Suppressor macrophage treated with lipopolysaccharide for 4 hours (primary cell): Measurements from ENCODE around the gene POLDIP3.
A peak's percentile ranks its signal among the peaks of the same experiment; 100 is the strongest.

Source experiments
- DNase-seq: peaks from one replicate; pipeline ENCODE4 v3.0.0-alpha.2; 2020

POLDIP3 gene

GRCh38 chr22:42642806-42643633 is 28.3 kb upstream of the POLDIP3 start:
- peak; percentile 44 for DNase-seq

GRCh38 chr22:42641801-42642413 is 27.2 kb upstream of the POLDIP3 start:
- no peak for DNase-seq

- DNase-seq, result no peak
Measured at GRCh38 chr22:42639541-42640241, 25.0 kb upstream of the POLDIP3 start.

GRCh38 chr22:42637555-42637954 is 22.9 kb upstream of the POLDIP3 start:
- no peak for DNase-seq

GRCh38 chr22:42636506-42636905 is 21.8 kb upstream of the POLDIP3 start:
- no peak for DNase-seq

- no peak for DNase-seq
Measured at GRCh38 chr22:42635531-42635930, 20.8 kb upstream of the POLDIP3 start.

GRCh38 chr22:42633013-42633412 is 18.3 kb upstream of the POLDIP3 start:
- DNase-seq, result no peak

GRCh38 chr22:42632096-42632495 is 17.4 kb upstream of the POLDIP3 start:
- DNase-seq, result no peak

- DNase-seq, result no peak
Measured at GRCh38 chr22:42630901-42631602, 16.4 kb upstream of the POLDIP3 start.

- DNase-seq, result no peak
Measured at GRCh38 chr22:42630211-42630610, 15.5 kb upstream of the POLDIP3 start.

GRCh38 chr22:42627981-42628380 is 13.3 kb upstream of the POLDIP3 start:
- DNase-seq, result no peak

GRCh38 chr22:42626951-42627625 is 12.4 kb upstream of the POLDIP3 start:
- DNase-seq, result no peak

GRCh38 chr22:42626431-42626830 is 11.7 kb upstream of the POLDIP3 start:
- no peak for DNase-seq

- no peak for DNase-seq
Measured at GRCh38 chr22:42625416-42625815, 10.7 kb upstream of the POLDIP3 start.

- no peak for DNase-seq
Measured at GRCh38 chr22:42624551-42625106, 9.9 kb upstream of the POLDIP3 start.

GRCh38 chr22:42623756-42624441 is 9.2 kb upstream of the POLDIP3 start:
- no peak for DNase-seq

GRCh38 chr22:42623301-42623751 is 8.6 kb upstream of the POLDIP3 start:
- no peak for DNase-seq

GRCh38 chr22:42622061-42622710 is 7.5 kb upstream of the POLDIP3 start:
- DNase-seq, result no peak

GRCh38 chr22:42621505-42622002 is 6.9 kb upstream of the POLDIP3 start:
- peak; percentile 55 for DNase-seq

GRCh38 chr22:42620084-42620483 is 5.4 kb upstream of the POLDIP3 start:
- no peak for DNase-seq
